Osteocyte (in vitro differentiated cells): ENCODE results near the gene AGFG1. TPM values are rescaled to one million over a fixed set of nuclear protein-coding genes. Genes with fewer than 3 reads are reported as not detected.

Experiments used
- DNase-seq: peaks from one replicate; pipeline ENCODE4 v3.0.0; 2021; ENCODE audit warnings: mixed read lengths; ENCODE audit not compliant: unreplicated experiment; ENCODE audit errors: extremely low spot score
- H3K27ac Mint-ChIP-seq: one replicate; pipeline ENCODE4 v1.8.0; 2021; ENCODE audit warnings: mild to moderate bottlenecking, mixed read lengths; ENCODE audit not compliant: unreplicated experiment
- H3K27me3 Mint-ChIP-seq: one replicate; pipeline ENCODE4 v1.8.0; 2021; ENCODE audit warnings: mixed read lengths; ENCODE audit not compliant: unreplicated experiment
- H3K36me3 Mint-ChIP-seq: one replicate; pipeline ENCODE4 v1.8.0; 2021; ENCODE audit warnings: mixed read lengths; ENCODE audit not compliant: unreplicated experiment
- H3K4me1 Mint-ChIP-seq: one replicate; pipeline ENCODE4 v1.8.0; 2021; ENCODE audit warnings: mixed read lengths; ENCODE audit not compliant: unreplicated experiment
- H3K4me3 Mint-ChIP-seq: one replicate; pipeline ENCODE4 v1.8.0; 2021; ENCODE audit warnings: mild to moderate bottlenecking, moderate library complexity, mixed read lengths; ENCODE audit not compliant: unreplicated experiment
- H3K9me3 Mint-ChIP-seq: one replicate; pipeline ENCODE4 v1.8.0; 2021; ENCODE audit warnings: mixed read lengths; ENCODE audit not compliant: unreplicated experiment
- CTCF ChIP-seq: fragments of 200-600 bp; sonication (generic); IDR thresholded peaks from 2 replicates; pipeline ENCODE4 v1.5.0; 2021; ENCODE audit warnings: antibody characterized with exemption, mild to moderate bottlenecking, moderate library complexity
- total RNA-seq: library from RNA; stranded (reverse); gene quantifications from 2 replicates; pipeline ENCODE4 v1.2.1, GENCODE V29; 2021

The AGFG1 gene
- total RNA-seq, 1 donor from 2014 or later = 55.1 TPM

DNA sequence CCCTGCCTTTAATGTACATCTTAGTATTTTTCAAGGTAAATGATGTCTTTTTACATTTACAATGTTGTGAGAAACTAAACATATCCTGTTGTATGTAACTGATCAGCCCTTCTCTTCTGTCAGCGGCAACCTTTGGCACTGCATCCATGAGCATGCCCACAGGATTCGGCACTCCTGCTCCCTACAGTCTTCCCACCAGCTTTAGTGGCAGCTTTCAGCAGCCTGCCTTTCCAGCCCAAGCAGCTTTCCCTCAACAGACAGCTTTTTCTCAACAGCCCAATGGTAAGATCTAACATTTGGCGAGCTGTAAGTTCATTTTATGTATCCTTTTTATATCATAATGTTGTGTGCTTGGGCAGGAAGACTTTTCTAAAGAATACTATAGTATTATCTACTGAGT, 79.9 kb downstream of the AGFG1 start:
- DNase-seq = no peak
- no peak overlapping the region for H3K27ac Mint-ChIP-seq
- TF ChIP-seq CTCF = no peak
- no peaks in the 10 kb centered on the region for H3K27me3 Mint-ChIP-seq
- no peak overlapping the region for H3K4me3 Mint-ChIP-seq
- peaks cover 28% of the 10 kb centered on the region for H3K36me3 Mint-ChIP-seq
- no peaks in the 10 kb centered on the region for H3K4me1 Mint-ChIP-seq
- no peaks in the 10 kb centered on the region for H3K9me3 Mint-ChIP-seq

GRCh38 chr2:227562581-227562980, 90.6 kb downstream of the AGFG1 start:
- peaks cover 15% of the 10 kb centered on the region for H3K36me3 Mint-ChIP-seq
- no peak for DNase-seq
- no peak for TF ChIP-seq CTCF
- H3K27me3 Mint-ChIP-seq = no peaks in the 10 kb centered on the region
- no peak overlapping the region for H3K27ac Mint-ChIP-seq
- H3K9me3 Mint-ChIP-seq = no peaks in the 10 kb centered on the region
- H3K4me3 Mint-ChIP-seq = no peak overlapping the region
- no peaks in the 10 kb centered on the region for H3K4me1 Mint-ChIP-seq

DNA sequence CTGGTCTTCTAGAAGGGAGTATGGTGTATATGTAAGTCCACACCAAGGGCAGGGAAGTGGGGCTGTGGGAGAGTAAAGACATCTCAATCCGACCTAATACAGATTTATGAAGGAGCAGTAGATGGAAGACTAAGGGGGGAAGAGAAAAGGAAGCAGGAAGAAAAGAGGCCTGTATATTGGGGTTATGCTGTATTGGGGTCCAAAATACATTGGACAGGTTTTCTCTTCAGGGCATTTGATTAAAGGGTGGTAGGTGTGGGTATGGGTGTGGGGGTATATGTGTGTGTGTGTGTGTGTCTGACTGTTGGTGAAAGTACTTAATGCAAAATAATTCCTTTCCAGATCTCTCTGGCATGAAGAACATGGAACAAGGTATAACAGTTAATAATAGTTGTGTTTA, 93.1 kb downstream of the AGFG1 start:
- no peak overlapping the region for H3K27ac Mint-ChIP-seq
- no peaks in the 10 kb centered on the region for H3K4me1 Mint-ChIP-seq
- H3K36me3 Mint-ChIP-seq = peaks cover 11% of the 10 kb centered on the region
- TF ChIP-seq CTCF = no peak
- no peaks in the 10 kb centered on the region for H3K27me3 Mint-ChIP-seq
- DNase-seq = no peak
- H3K9me3 Mint-ChIP-seq = no peaks in the 10 kb centered on the region
- H3K4me3 Mint-ChIP-seq = no peak overlapping the region

DNA sequence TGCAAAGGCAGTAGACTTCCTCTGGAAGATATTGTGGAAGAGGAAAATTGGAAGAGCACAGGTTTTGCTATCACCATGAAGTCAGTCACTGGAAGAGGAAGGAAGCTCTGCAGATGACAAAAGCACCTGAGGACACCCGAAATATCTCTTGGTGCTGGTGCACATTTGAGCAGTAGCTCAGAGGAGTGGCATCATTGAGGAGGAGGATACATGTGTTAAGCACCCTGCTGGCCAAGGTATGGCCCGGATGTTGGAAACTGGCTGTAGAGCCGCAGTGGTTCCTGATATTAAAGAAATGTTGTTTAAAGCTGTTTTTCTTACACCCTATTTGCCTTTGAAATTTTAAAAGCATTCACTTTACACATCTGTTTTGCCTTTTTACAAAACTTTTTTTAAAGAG, 94.1 kb downstream of the AGFG1 start:
- no peaks in the 10 kb centered on the region for H3K27me3 Mint-ChIP-seq
- no peak overlapping the region for H3K4me3 Mint-ChIP-seq
- peaks cover 11% of the 10 kb centered on the region for H3K36me3 Mint-ChIP-seq
- no peaks in the 10 kb centered on the region for H3K4me1 Mint-ChIP-seq
- H3K9me3 Mint-ChIP-seq = no peaks in the 10 kb centered on the region
- H3K27ac Mint-ChIP-seq = no peak overlapping the region
- TF ChIP-seq CTCF = no peak
- DNase-seq = no peak

GRCh38 chr2:227568852-227569169, 96.9 kb downstream of the AGFG1 start:
- no peak overlapping the region for H3K4me3 Mint-ChIP-seq
- H3K9me3 Mint-ChIP-seq = no peaks in the 10 kb centered on the region
- no peak for TF ChIP-seq CTCF
- no peak overlapping the region for H3K27ac Mint-ChIP-seq
- peaks cover 2% of the 10 kb centered on the region for H3K4me1 Mint-ChIP-seq
- H3K27me3 Mint-ChIP-seq = no peaks in the 10 kb centered on the region
- no peak for DNase-seq
- peaks cover 7% of the 10 kb centered on the region for H3K36me3 Mint-ChIP-seq
